Activated T-helper 1 cell treated with anti-CD3 and anti-CD28 coated beads, Interleukin-12 subunit alpha, Interleukin-12 subunit beta, Interleukin-2, Interleukin-4 antibody, amounts not matched to agents 30 ng/mL and 10 ng/mL and 1 ng/mL, durations not matched to agents 14 hours and 24 hours and 36 hours (primary cell): Measurements from ENCODE around the gene LYRM1. TPM values are rescaled to one million over a fixed set of nuclear protein-coding genes. Genes with fewer than 3 reads are reported as not detected.
"Not testable (repeated sequence)": the region's sequence is repeated elsewhere in the genome, so short reads cannot be mapped to it uniquely, and the experiment has no call there.

Source experiments
- DNase-seq: peaks from one replicate; pipeline ENCODE4 v3.0.0; 2021; ENCODE audit warnings: low spot score
- H3K27ac Mint-ChIP-seq: one replicate; pipeline ENCODE4 v1.8.0; 2021; ENCODE audit warnings: mild to moderate bottlenecking, mixed read lengths
- H3K27me3 Mint-ChIP-seq: one replicate; pipeline ENCODE4 v1.8.0; 2022; ENCODE audit warnings: mild to moderate bottlenecking, moderate library complexity, mixed read lengths; ENCODE audit not compliant: insufficient read depth
- H3K36me3 Mint-ChIP-seq: one replicate; pipeline ENCODE4 v1.8.0; 2021; ENCODE audit warnings: low read depth, mixed read lengths
- H3K4me1 Mint-ChIP-seq: one replicate; pipeline ENCODE4 v1.8.0; 2021; ENCODE audit warnings: low read depth, mixed read lengths
- H3K4me3 Mint-ChIP-seq: one replicate; pipeline ENCODE4 v1.8.0; 2021; ENCODE audit warnings: mild to moderate bottlenecking, moderate library complexity, mixed read lengths
- H3K9me3 Mint-ChIP-seq: one replicate; pipeline ENCODE4 v1.8.0; 2021; ENCODE audit warnings: mixed read lengths
- intact Hi-C: fragments of 100-400 bp; cut with micrococcal nuclease; formaldehyde crosslinking; loops from one replicate; pipeline ENCODE4 v1.15.1; 2024
- total RNA-seq: library from RNA; stranded (reverse); gene quantifications from 2 replicates; pipeline ENCODE4 v1.2.3, GENCODE V29; 2022

Gene LYRM1
- total RNA-seq, 1 donor from 2014 or later: 23.7 TPM

DNA sequence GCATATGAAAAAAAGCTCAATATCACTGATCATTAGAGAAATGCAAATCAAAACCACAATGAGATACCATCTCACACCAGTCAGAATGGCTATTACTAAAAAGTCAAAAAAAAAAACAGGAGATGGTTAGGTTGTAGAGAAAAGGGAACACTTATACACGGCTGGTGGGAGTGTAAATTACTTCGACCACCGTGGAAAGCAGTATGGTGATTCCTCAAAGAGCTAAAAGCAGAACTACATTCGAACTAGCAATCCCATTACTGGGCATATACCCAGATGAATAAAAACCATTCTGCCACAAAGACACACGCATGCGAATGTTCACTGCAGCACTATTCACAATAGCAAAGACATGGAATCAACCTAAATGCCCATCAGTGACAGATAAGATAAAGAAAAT is 36.2 kb upstream of the LYRM1 start:
- Mint-ChIP-seq H3K4me1 (peaks cover 50% of the 10 kb centered on the region), H3K36me3 (peaks cover 45% of the 10 kb centered on the region)
- H3K4me3 Mint-ChIP-seq, H3K9me3 Mint-ChIP-seq, H3K27ac Mint-ChIP-seq, DNase-seq, H3K27me3 Mint-ChIP-seq, intact Hi-C loops: not testable (repeated sequence)

DNA sequence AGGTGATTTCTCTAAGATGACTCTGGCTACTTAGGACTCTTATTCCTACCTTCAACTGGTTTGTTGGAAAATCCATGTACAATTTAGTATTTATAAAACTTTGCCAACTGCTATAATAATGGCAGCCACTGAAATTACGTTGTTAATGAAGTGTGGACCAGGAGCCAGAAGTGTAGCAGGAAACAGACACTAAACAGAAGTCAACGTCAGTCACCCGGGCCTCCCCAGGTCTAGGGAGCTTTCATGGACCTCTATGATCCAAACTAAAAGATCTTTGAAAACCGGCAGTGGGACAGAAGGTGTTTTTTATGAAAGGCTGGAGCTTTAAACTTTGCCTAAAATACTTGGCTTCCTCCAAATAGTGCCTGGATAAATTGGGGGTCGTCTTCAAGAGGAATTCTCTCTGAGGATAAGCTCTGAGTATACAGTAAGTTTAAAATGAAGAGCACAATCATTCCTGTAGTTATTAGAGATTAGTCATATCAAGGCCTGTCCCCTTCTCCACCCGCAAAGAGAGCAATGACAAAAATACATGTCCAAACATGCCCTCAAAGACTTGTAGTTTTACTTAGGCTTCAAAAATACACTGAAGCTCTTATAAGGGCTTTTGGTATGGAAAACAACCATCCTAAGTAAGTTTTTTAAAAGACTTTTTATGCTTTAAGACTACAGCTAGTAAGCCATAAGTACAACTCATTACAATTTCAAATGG is 35.0 kb upstream of the LYRM1 start:
- H3K27ac Mint-ChIP-seq: peak overlapping the region; percentile 50
- H3K4me3 Mint-ChIP-seq: peak overlapping the region; percentile 28
- H3K4me1 Mint-ChIP-seq: peaks cover 62% of the 10 kb centered on the region
- DNase-seq: no peak
- intact Hi-C loops: no loop called here
- H3K9me3 Mint-ChIP-seq: no peaks in the 10 kb centered on the region
- peaks cover 36% of the 10 kb centered on the region for H3K36me3 Mint-ChIP-seq
- H3K27me3 Mint-ChIP-seq: no peaks in the 10 kb centered on the region

DNA sequence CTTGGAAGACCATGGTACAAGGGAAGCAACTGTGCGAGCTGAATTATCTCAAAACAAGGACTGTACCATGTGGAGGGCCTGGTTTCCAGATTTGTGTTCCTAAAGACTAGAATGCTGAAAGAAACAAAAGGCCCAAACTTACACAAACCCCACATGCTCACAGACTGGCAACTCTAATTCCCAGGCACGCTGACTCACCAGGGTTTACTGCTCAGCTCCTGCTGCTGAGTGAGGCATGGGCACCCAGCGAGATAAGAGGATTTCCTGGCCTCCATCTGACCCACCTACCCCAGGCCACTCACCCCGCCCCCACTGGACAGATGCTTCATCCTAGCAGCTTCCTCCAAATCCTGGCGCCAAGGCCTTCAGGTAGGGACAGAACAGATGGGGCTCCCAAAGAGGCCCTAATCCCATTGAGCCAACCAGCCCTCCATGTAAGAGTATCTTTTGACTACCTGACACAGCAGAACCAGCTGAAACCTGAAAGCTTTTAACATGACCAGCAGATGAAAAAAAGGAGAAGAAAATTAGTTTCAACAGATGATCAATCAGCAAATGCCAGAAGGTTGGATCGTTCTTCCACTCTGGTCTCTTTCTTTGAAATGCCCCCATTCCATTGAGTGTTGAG is 34.3 kb upstream of the LYRM1 start:
- no peak for DNase-seq
- Mint-ChIP-seq H3K27ac (peak overlapping the region; percentile 50), H3K4me3 (no peak overlapping the region), H3K36me3 (peaks cover 39% of the 10 kb centered on the region), H3K27me3 (no peaks in the 10 kb centered on the region), H3K4me1 (peaks cover 69% of the 10 kb centered on the region), H3K9me3 (no peaks in the 10 kb centered on the region)
- intact Hi-C loops: no loop called here

DNA sequence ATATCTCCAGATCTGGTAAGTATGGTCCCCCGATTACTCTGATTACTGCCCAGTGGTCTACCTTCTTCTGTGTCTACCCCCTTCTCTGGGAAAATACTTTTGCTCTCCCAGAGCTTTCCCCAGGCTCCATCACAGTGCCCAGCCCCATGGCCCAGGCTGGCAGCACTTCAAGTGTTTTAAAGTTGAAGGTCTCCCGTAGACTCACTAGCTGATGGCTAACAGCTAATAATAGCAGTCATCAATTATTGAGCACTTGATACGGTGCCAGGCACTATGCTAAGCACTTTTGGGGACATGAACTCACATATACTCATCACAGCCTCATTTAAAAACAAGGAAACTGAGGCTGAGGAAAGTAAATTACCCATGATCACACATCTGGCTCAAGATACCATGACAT is 33.8 kb upstream of the LYRM1 start:
- Mint-ChIP-seq H3K4me1 (peaks cover 74% of the 10 kb centered on the region), H3K27ac (peak overlapping the region; percentile 64), H3K4me3 (no peak overlapping the region), H3K27me3 (no peaks in the 10 kb centered on the region), H3K9me3 (no peaks in the 10 kb centered on the region), H3K36me3 (peaks cover 39% of the 10 kb centered on the region)
- intact Hi-C loops: no loop called here
- no peak for DNase-seq

DNA sequence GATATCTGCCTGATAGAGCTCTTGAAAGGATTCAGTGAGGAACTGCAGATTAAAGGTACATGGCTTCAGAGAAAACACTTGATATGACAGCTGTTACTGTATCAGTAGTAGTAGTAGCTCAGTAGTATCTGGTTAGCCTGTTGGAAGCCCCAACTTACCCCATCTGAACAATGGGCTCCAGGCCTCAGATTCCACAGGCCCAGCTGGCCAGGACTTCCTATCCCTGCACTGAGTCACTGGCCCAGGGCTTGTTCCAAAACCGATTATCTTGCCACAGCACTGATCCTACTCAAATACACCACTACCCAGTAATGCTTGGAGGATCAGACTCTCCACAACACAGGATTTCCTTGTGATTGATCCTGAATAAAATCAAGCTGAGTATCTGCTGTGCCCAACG is 33.0 kb upstream of the LYRM1 start:
- no peak for DNase-seq
- Mint-ChIP-seq H3K27me3 (no peaks in the 10 kb centered on the region), H3K36me3 (peaks cover 36% of the 10 kb centered on the region), H3K4me3 (no peak overlapping the region), H3K27ac (no peak overlapping the region), H3K4me1 (peaks cover 81% of the 10 kb centered on the region), H3K9me3 (no peaks in the 10 kb centered on the region)
- intact Hi-C loops: no loop called here

DNA sequence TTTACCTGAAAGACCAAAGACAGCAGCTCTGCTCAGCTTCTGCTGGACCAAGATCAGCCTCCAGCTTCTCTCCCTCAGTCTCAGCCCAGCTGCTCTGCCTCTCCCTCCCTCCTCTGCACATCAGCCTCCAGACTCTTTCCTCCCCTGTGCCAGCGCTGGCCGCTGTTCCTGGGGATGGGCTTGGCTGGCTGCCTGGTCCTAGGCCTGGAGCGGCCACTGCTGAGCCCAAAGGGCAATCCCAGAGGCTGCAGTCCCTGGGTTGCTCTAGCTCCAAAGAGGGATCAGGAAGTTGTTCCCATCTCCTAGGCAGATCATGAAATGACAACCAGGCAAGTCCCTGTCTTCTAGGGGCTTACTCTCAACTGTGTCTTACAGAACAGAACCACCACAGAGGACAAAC is 31.7 kb upstream of the LYRM1 start:
- no peak for DNase-seq
- Mint-ChIP-seq H3K36me3 (peaks cover 30% of the 10 kb centered on the region), H3K27ac (no peak overlapping the region), H3K27me3 (no peaks in the 10 kb centered on the region), H3K4me3 (no peak overlapping the region), H3K4me1 (peaks cover 90% of the 10 kb centered on the region), H3K9me3 (no peaks in the 10 kb centered on the region)
- intact Hi-C loops: no loop called here

DNA sequence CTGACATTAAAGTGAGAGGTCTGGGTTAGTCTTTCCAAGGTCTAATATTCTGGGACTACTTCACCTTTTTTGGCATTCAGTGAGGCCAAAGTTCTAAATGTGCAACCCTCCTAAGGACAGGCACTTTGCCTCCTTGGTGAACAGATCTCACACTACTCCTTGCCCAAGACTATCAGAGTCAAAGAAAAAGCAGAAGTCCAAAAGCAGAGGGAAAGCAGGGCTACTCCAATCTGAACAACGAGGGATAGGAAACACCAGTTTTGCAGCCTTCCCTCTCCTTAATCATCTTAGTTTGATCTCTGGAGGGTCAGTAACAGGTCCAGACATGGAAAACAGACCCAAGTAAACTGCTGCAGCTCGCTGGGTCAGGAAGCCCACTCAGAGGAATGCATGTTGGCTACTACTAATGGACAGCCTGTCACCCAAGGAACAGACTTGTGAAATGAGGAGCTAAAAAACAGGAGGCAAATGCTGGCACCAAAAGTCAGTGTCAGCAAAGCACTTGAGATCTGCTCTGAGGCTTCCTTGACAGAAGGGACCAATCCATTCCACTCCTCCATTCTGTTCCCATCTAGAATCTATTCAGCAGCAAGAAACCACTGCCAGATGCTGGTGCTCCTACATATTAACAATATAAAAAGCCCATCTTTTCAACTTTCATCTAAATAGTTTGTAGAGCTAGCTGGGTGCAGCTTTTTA is 30.3 kb upstream of the LYRM1 start:
- peaks cover 93% of the 10 kb centered on the region for H3K4me1 Mint-ChIP-seq
- intact Hi-C loops: no loop called here
- no peak overlapping the region for H3K27ac Mint-ChIP-seq

DNA sequence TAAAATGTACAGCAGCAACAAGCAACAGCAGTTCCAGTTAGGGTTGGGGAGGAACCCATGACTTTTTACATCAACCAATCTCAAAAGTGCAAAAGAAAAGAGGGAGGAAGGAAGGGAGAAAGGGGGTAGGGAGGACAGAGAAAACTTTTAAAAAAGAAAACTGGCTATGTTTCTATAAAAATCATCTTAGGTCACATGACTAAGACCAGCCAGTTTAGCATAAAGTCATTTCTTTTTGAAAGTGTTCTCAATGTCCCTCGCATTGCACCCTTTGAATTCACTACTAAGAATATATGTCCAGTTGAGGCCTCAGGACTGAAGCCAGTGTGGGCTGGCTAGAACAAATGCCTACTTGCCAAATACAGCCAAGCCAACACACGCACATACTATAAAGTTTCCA is 29.3 kb upstream of the LYRM1 start:
- intact Hi-C loops: no loop called here
- Mint-ChIP-seq H3K27ac (no peak overlapping the region), H3K36me3 (peaks cover 32% of the 10 kb centered on the region), H3K4me1 (peaks cover 92% of the 10 kb centered on the region), H3K9me3 (no peaks in the 10 kb centered on the region), H3K4me3 (no peak overlapping the region), H3K27me3 (peaks cover 2% of the 10 kb centered on the region)
- DNase-seq: no peak

More for the DNA sequence above, 30.3 kb upstream of the LYRM1 start:
- H3K36me3 Mint-ChIP-seq: peaks cover 30% of the 10 kb centered on the region
- H3K4me3 Mint-ChIP-seq: no peak overlapping the region
- no peaks in the 10 kb centered on the region for H3K9me3 Mint-ChIP-seq
- no peaks in the 10 kb centered on the region for H3K27me3 Mint-ChIP-seq
- no peak for DNase-seq

DNA sequence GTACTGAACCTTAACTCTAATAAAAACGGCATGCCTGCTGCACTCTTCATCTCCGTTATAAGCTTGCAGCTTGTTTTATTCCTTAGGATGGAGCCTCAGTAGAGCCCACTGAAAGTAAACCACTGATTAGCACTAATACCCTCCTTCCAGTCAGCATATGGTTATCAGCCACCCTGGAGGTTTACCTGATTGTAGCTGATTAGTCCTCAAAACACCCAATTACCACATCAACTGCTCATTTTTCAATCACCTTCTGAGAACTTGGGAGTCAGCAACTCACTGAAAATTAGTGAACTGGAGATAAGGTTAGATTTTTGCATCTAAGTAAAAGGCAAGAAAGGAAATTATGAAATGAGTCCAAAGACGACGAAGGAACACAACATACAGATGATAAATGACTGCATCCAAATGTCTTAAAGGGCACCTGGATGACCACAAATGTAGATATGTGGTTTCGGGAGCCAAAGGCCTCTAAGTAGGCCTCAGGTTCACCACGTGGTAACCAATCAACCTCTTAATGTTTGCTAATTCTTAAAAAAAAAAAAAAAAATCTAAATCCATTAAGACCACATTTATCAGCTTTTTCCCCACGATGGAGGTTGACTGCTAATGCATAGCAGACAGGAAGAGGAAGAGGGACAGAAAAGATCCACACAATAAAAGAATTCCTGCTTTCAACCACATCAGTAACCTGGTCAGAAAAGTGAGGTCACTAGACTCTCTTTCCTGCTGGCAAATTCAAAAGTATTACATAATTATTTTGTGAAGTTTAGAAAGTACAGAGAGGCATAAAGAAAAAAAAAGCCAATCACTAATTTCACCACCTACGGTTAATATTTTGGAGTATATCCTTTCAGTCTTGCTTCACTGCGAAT is 28.4 kb upstream of the LYRM1 start:
- Mint-ChIP-seq H3K4me3 (no peak overlapping the region), H3K27ac (no peak overlapping the region), H3K36me3 (peaks cover 30% of the 10 kb centered on the region), H3K27me3 (peaks cover 2% of the 10 kb centered on the region), H3K4me1 (peaks cover 85% of the 10 kb centered on the region), H3K9me3 (no peaks in the 10 kb centered on the region)
- intact Hi-C loops: no loop called here
- DNase-seq: no peak

DNA sequence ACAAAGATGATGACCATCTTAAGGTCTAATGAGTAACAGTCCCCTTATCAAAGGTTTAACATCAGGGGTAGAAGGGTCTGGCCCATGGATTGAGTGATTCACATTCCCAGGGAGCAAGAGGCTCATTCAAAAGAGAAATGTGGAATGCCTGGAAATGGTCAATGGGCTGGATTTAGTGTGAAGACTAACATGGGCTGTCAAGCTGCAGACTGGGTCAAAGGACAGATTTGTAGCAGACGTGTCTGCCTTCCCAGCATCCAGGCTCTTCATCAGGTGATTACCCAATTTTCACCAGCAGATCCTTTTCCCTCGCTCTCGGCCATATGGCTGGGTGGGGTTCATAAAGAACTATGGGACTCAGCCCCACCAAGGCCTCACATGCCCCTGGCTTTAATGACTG is 27.2 kb upstream of the LYRM1 start:
- H3K27me3 Mint-ChIP-seq: peaks cover 2% of the 10 kb centered on the region
- H3K36me3 Mint-ChIP-seq: peaks cover 32% of the 10 kb centered on the region
- H3K4me3 Mint-ChIP-seq: no peak overlapping the region
- no peaks in the 10 kb centered on the region for H3K9me3 Mint-ChIP-seq
- DNase-seq: no peak
- intact Hi-C loops: no loop called here
- peaks cover 80% of the 10 kb centered on the region for H3K4me1 Mint-ChIP-seq
- peak overlapping the region; percentile 83 for H3K27ac Mint-ChIP-seq

DNA sequence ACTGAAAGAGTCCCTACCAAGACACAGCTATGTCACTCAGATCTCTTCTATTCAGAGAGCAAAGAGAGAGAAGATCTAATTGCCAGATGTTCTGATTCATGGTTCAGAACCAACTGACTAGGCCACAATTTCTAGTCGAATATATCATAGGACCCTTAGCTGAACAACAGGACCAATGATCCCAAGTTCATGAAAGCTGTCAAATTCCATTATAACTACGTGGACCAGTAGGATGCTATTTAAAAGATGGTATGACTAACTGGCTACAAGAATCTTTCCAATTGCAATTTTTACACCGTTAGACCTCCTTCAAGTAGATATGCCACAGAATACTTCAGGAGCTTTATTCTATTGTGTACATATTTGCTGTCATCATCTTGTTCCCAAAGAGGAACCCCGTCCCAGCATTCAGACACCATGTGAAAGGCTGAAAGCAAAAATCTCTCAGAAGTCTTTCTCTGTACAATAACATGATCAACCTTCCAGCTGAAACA is 26.4 kb upstream of the LYRM1 start:
- H3K4me1 Mint-ChIP-seq: peaks cover 84% of the 10 kb centered on the region
- intact Hi-C loops: loop anchor here (1.0 to 2.0 kb wide), 4 partner anchors 10 to 71 kb away; partner anchors contain the start of genes DCUN1D3, ERI2, LYRM1 and REXO5
- H3K27me3 Mint-ChIP-seq: peaks cover 2% of the 10 kb centered on the region
- peak overlapping the region; percentile 83 for H3K27ac Mint-ChIP-seq
- no peaks in the 10 kb centered on the region for H3K9me3 Mint-ChIP-seq
- DNase-seq: no peak
- H3K4me3 Mint-ChIP-seq: peak overlapping the region; percentile 58
- peaks cover 33% of the 10 kb centered on the region for H3K36me3 Mint-ChIP-seq

DNA sequence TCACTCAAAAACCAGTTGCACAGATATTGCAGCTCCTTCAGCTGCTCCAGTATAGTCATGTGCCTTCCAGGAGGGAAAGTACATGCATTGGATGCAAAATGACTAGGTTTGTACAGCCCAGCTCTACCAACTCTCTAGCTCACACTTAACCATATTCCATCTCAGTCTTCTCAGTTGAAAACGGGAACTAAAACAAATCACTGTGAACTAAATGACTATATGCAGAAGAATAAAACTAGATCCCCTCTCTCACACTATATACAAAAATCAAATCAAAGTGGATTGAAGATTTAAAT is 25.3 kb upstream of the LYRM1 start:
- Mint-ChIP-seq H3K4me1 (peaks cover 81% of the 10 kb centered on the region), H3K4me3 (peak overlapping the region; percentile 43), H3K27me3 (peaks cover 2% of the 10 kb centered on the region), H3K27ac (peak overlapping the region; percentile 56), H3K36me3 (peaks cover 33% of the 10 kb centered on the region), H3K9me3 (no peaks in the 10 kb centered on the region)
- intact Hi-C loops: loop anchor here (2.0 kb wide), 2 partner anchors 69 kb away; partner anchors contain the start of genes ERI2 and REXO5
- DNase-seq: no peak
